Esophagus muscularis mucosa (tissue), 3 donors: ENCODE measurements around the gene WDR35.

Source experiments
- CTCF ChIP-seq, 3 experiments: fragments of 200-600 bp in 2 of 3; fragments of 450-650 bp in 1 of 3; sonication (generic) in 2 of 3; IDR thresholded peaks; one replicate each; pipeline ENCODE4 v1.5.1; 2017 to 2019; ENCODE audit warnings: antibody characterized with exemption in 3 of 3, mild to moderate bottlenecking in 2 of 3, moderate library complexity in 1 of 3
- POLR2AphosphoS5 ChIP-seq, 2 donors: sonication (generic); formaldehyde crosslinking; IDR thresholded peaks; one replicate each; pipeline ENCODE4 v1.6.1; 2017; ENCODE audit warnings: antibody characterized with exemption in 2 of 2

- no peak for TF ChIP-seq POLR2AphosphoS5 (IDR thresholded peaks at IDR 0.05)
- no peak for TF ChIP-seq CTCF (IDR thresholded peaks at IDR 0.05)
These were observed 601 bp downstream of the WDR35 start for GRCh38 chr2:19989342-19989666.
